Keratinocyte (primary cell): ENCODE results near the gene NOLC1. TPM values are rescaled to one million over a fixed set of nuclear protein-coding genes. Genes with fewer than 3 reads are reported as not detected.

ENCODE experiments used
- DNase-seq: peaks from one replicate; pipeline ENCODE4 v3.0.0-alpha.2; 2011; ENCODE audit warnings: low read depth, missing footprints, low spot score
- FAIRE-seq: peaks from 2 replicates; lab custom pipeline; 2011; peaks lifted over from hg19 to GRCh38; lab: Jason Lieb, UNC
- H2AFZ ChIP-seq: 2 replicates; pipeline ENCODE4 v1.6.0; 2012; ENCODE audit warnings: low read length, control low read depth, inconsistent platforms; ENCODE audit not compliant: control insufficient read depth
- H3K27ac ChIP-seq: 2 replicates; pipeline ENCODE4 v1.5.1; 2011; ENCODE audit warnings: low read length; ENCODE audit not compliant: control insufficient read depth, insufficient read depth
- H3K27me3 ChIP-seq: 3 replicates; pipeline ENCODE4 v1.6.0; 2011; ENCODE audit warnings: low read length; ENCODE audit not compliant: control insufficient read depth, insufficient read depth; ENCODE audit errors: extremely low read depth
- H3K36me3 ChIP-seq, 2 experiments: 2 replicates in 1 of 2; 3 replicates in 1 of 2; pipeline ENCODE4 v1.5.1; 2011; ENCODE audit warnings: low read length in 2 of 2, mild to moderate bottlenecking in 1 of 2; ENCODE audit not compliant: control insufficient read depth in 2 of 2, insufficient read depth in 2 of 2; ENCODE audit errors: extremely low read depth in 1 of 2
- H3K4me1 ChIP-seq: 3 replicates; pipeline ENCODE4 v1.5.1; 2011; ENCODE audit warnings: low read length; ENCODE audit not compliant: control insufficient read depth, insufficient read depth; ENCODE audit errors: extremely low read depth
- H3K4me2 ChIP-seq: 3 replicates; pipeline ENCODE4 v1.6.0; 2011; ENCODE audit warnings: low read depth, low read length; ENCODE audit not compliant: control insufficient read depth, insufficient read depth; ENCODE audit errors: extremely low read depth
- H3K4me3 ChIP-seq, 3 experiments: fragments of 200-600 bp in 1 of 3; sonication (generic) in 1 of 3; 2 replicates in 2 of 3; 3 replicates in 1 of 3; pipeline ENCODE4 v1.5.1; 2011 to 2016; ENCODE audit warnings: low read length in 3 of 3, mild to moderate bottlenecking in 3 of 3, control low read depth in 2 of 3, inconsistent platforms in 1 of 3, low read depth in 1 of 3, mixed read lengths in 1 of 3, mixed run types in 1 of 3, moderate library complexity in 1 of 3; ENCODE audit not compliant: control insufficient read depth in 2 of 3, insufficient read depth in 2 of 3; ENCODE audit errors: extremely low read depth in 1 of 3
- H3K79me2 ChIP-seq: 2 replicates; pipeline ENCODE4 v1.6.0; 2012; ENCODE audit warnings: low read length; ENCODE audit not compliant: control insufficient read depth, insufficient read depth
- H3K9ac ChIP-seq: 3 replicates; pipeline ENCODE4 v1.6.0; 2011; ENCODE audit warnings: low read length; ENCODE audit not compliant: control insufficient read depth, insufficient read depth; ENCODE audit errors: extremely low read depth
- H3K9me1 ChIP-seq: 3 replicates; pipeline ENCODE4 v1.6.0; 2011; ENCODE audit warnings: low read length; ENCODE audit not compliant: control insufficient read depth, insufficient read depth; ENCODE audit errors: extremely low read depth
- H3K9me3 ChIP-seq: 2 replicates; pipeline ENCODE4 v1.5.1; 2012; ENCODE audit warnings: low read depth, low read length; ENCODE audit not compliant: control insufficient read depth
- H4K20me1 ChIP-seq: 3 replicates; pipeline ENCODE4 v1.6.0; 2011; ENCODE audit warnings: low read length; ENCODE audit not compliant: control insufficient read depth, insufficient read depth; ENCODE audit errors: extremely low read depth
- CTCF ChIP-seq, 3 experiments: IDR thresholded peaks in 1 of 3; conservative IDR thresholded peaks in 1 of 3; optimal IDR thresholded peaks in 1 of 3; 2 replicates in 2 of 3; 3 replicates in 1 of 3; pipeline versions ENCODE3 to v1.5.1; 2011; ENCODE audit warnings: low read length in 3 of 3, mild to moderate bottlenecking in 3 of 3, moderate library complexity in 2 of 3, control low read depth in 1 of 3, inconsistent platforms in 1 of 3; ENCODE audit not compliant: insufficient read depth in 2 of 3; ENCODE audit errors: extremely low read depth in 1 of 3
- EZH2 ChIP-seq: IDR thresholded peaks from one replicate; pipeline ENCODE4 v1.6.1; 2012; ENCODE audit warnings: inconsistent platforms, mild to moderate bottlenecking, low read length, moderate library complexity
- dilution Hi-C: fragments of 300-500 bp; cut with MboI; formaldehyde crosslinking; loops from one replicate; pipeline ENCODE4 v1.7.0; 2020; ENCODE audit warnings: low sequenced_read_pairs; ENCODE audit not compliant: extremely low pct_ligation_motif_present
- polyA plus RNA-seq, 5 experiments: library from polyadenylated mRNA; depleted of rRNA in 3 of 5; stranded (reverse) in 3 of 5; stranded (forward) in 1 of 5; unstranded in 1 of 5; fragments of >200 nt; gene quantifications; 1 replicate in 1 of 5; 2 replicates in 3 of 5; 3 replicates in 1 of 5; pipeline versions ENCODE4 v1.2.1 to v1.2.3, GENCODE V29; 2011 to 2012; ENCODE audit warnings: missing spikeins in 2 of 5, low read depth in 1 of 5, low replicate concordance in 1 of 5

NOLC1 gene
- polyA plus RNA-seq, 1 donor (not counting 4 experiments of a cell fraction or from before 2014, with no cell fraction given) = 126 TPM

GRCh38 chr10:102159831-102160230 is 7.6 kb downstream of the NOLC1 start:
- H3K27ac ChIP-seq = no peak overlapping the region
- no peak overlapping the region for H3K4me3 ChIP-seq
- H3K4me2 ChIP-seq = no peak overlapping the region
- no peak for TF ChIP-seq EZH2
- TF ChIP-seq CTCF (optimal IDR thresholded peaks at IDR 0.05 in 1 of 3, IDR thresholded peaks at IDR 0.05 in 1 of 3, conservative IDR thresholded peaks at IDR 0.05 in 1 of 3; ENCODE audit: extremely low read depth in 1 of 3, insufficient read depth in 2 of 3, low read length in 3 of 3) = no peak
- peaks cover 30% of the 10 kb centered on the region for H3K79me2 ChIP-seq
- peaks cover 42 to 52% of the 10 kb centered on the region in 2 experiments for H3K36me3 ChIP-seq
- H3K9me3 ChIP-seq = no peaks in the 10 kb centered on the region
- H3K9ac ChIP-seq = no peak overlapping the region
- H3K27me3 ChIP-seq = no peaks in the 10 kb centered on the region
- dilution Hi-C loops = no loop called here
- peaks cover 6% of the 10 kb centered on the region for H4K20me1 ChIP-seq
- DNase-seq = no peak
- no peak for FAIRE-seq
- H2AFZ ChIP-seq = no peak overlapping the region
- no peaks in the 10 kb centered on the region for H3K4me1 ChIP-seq
- no peaks in the 10 kb centered on the region for H3K9me1 ChIP-seq

- Histone ChIP-seq H3K27me3 (no peaks in the 10 kb centered on the region), H3K36me3 (peaks cover 33 to 34% of the 10 kb centered on the region in 2 experiments), H3K9me3 (no peaks in the 10 kb centered on the region), H3K79me2 (peaks cover 2% of the 10 kb centered on the region), H3K9ac (no peak overlapping the region), H3K4me2 (no peak overlapping the region), H3K27ac (no peak overlapping the region), H4K20me1 (no peaks in the 10 kb centered on the region), H3K4me3 (no peak overlapping the region), H3K4me1 (no peaks in the 10 kb centered on the region), H2AFZ (no peak overlapping the region), H3K9me1 (no peaks in the 10 kb centered on the region)
- TF ChIP-seq CTCF (optimal IDR thresholded peaks at IDR 0.05 in 1 of 3, IDR thresholded peaks at IDR 0.05 in 1 of 3, conservative IDR thresholded peaks at IDR 0.05 in 1 of 3; ENCODE audit: extremely low read depth in 1 of 3, insufficient read depth in 2 of 3, low read length in 3 of 3) (no peak), EZH2 (no peak)
- FAIRE-seq = no peak
- DNase-seq = no peak
- dilution Hi-C loops = no loop called here
Observed at GRCh38 chr10:102163342-102163989, 11.3 kb downstream of the NOLC1 start.
